Measurements from ENCODE around the gene TLE1.
"Not testable (repeated sequence)": the region's sequence is repeated elsewhere in the genome, so short reads cannot be mapped to it uniquely, and the experiment has no call there.

The TLE1 gene

DNA sequence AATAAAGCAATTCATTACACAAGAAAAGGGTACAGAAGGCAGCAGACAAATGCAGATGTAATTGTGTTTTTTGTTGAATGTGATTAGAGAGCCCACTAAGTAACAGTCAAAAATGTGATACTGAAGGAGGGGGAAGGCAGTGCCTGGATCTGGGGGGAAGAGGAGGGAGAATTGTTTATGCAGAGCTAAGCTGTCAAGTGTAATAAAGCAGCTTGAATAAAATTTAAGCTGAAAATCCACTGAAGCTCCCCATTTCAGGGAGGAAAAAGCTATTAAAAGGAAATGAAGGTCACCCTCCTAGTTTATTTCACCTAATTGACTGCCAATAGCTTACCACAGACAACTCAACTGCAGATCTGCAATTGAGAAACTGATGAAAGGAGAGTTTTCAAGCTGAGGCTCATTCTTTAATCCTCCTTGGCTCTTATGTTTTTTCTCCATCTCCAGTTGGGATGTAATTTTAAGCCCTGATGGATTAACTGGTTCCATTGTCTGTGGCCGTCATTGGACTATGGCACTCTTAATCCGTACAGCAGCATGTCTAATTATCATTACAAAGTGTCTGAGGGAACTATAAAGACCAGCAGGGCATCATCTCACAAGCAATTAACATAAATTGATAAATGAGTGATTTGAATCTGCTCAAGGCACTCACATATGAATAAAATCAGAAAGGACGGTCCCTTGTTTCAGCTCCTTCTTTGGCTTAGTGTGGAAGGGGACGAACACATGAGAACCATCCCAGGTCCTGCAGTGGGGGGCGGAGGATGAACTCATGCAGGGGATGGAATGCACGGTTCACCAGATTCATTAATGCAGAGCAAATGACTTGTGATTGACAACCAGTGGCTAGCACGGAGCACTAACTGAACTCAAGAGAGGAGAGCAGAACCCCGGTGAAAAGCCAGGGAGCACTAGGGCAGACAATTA, 38.5 kb downstream of the TLE1 start:
- DNase-seq = no peak

DNA sequence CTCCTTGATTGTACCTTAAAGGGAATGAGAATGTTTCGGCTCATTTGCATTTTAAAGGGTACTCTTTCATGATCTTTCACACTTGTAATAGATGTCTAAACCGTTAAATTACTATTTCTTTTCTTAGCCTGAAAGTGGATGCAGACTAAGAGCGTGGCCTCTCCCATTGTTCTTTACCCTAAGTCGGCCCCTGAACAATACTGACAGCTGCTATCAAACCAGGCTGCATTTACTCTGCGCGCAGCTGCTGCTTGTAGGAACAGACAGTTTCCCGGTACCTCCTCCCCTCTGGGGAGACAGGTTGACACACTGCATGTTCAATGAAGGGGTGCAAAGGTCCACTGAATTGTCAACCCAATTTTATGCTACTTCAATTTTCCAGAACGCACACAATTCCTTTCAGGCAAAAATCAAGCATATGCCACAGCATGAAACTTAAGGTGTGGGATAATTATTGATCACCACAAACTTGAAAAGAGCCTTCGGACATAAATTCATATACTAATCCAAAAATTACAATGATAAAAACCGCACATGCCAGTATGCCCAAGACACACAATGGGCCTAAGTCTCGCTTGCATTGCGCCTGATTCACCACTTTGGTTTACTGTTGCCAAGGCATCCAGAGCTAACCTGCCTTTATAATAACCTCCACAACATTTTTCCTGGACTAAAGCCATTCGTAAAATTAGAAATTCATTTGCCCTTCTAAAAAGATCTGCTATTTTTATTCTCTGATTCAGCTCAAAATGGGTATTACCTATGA, 39.7 kb downstream of the TLE1 start:
- DNase-seq = no peak

DNA sequence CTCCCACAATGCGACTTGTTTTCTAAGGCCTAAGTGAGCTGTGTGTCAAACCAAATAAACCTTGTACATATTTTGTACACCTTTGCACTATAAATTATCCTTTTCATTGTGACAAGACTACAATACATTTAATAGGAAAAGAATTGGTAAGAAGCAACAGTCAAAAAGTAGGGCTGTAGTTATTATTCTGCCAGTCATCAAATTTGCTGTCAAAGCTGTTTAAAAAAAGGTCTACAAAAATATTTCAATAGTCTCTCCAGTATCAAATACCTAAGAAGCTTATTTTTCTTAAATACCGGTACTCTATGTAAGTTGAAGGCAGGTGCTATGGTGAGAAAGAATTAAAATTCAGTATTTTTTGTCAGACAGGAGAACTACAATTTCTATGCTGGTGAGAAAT, 40.5 kb downstream of the TLE1 start:
- DNase-seq = no peak

DNA sequence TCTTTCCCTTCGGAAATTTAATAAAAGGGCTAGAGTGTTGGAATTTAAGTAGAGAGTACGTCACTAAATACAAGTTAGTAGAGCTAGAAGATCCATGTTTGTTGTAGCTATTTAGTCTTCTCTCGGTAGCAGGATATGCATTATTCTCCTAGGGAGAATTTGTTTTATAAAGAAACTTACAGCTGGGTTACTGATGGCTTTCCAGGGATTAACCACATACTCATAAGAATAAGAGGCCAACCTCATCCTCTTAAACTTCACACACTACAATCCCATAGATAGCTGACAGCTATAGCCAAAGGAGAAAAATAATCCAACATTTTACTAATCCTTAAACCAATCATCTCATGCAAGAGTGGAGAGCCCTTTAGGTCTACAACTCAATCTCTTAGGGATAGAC, 43.0 kb downstream of the TLE1 start:
- DNase-seq = no peak

DNA sequence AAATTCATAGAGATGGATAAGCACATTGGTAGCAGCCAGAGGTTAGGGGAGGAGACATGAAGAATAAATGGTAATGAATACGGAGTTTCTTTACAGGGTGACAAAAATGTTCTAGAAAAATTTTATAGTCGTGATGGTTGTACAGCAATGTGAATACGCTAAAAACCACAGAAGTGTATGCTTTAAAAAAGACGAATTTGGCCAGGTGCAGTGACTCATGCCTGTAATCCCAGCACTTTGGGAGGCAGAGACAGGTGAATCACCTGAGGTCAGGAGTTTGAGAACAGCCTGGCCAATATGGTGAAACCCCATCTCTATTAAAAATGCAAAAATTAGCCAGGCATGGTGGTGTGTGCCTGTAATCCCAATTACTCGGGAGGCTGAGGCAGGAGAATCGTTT, 44.8 kb downstream of the TLE1 start:
- not testable (repeated sequence) for DNase-seq

DNA sequence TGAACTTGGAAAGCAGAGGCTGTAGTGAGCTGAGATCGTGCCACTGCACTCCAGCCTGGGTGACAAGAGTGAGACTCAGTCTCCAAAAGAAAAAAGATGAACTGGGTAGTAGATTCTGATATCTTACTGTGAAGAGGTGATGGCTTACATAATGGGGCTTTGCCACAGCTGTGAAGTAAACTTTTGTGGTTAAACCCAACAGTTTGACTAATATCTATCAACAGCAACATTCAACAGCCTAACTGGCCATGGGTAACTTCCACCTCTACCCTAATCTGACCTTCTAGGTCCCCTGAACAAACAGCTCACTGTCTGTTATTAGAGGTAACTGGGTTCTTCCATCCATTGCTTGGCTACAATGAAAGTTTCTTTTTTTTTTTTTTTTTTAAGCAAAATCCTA, 52.1 kb downstream of the TLE1 start:
- DNase-seq = no peak

DNA sequence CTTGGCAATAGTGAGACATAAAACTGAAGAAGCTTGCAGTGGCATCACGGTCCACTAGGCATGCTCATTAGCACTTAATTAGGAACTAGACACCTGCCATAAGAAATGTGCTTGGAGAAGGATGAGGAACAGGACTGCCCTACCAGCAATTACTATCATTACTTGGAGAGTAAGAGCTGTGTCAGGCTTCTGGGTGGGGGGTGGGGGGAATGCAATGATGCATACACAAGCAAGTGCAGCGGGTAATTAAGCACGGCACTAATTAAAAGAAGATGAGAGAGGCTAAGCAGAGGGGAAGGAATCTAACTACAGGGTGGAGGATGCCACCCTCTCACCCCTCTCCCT, 53.1 kb downstream of the TLE1 start:
- DNase-seq = no peak

DNA sequence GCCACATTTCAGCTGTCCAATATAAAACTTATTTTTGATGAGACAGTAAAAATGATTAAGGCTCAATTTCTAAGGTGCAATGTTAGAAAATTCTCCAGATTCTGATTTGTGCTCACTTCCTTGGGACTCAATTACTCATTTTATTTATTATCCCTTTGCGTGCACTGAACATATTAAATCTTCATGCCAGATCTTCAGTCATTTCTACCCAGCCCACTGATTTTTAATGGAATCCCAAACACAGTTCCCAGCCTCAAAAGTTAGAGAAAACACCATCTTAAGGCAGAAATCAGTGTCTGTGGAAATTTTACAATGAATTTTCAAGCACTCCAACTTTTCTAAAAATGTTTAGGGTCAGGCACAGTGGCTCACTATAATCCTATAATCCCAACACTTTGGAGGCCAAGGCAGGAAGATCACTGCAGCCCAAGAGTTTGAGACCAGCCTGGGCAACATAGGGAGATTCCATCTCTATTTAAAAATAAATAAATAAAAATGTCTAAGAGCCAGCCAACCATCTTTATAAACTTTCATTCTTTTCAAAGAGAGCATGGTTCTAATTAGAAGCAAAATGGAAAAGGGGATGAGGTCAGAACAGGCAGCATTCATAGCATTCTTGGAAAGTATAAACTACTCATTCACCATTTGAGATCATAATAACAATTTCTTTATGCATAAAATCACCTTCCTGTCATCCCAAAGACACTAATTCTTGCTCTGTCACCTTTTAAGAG, 53.7 kb downstream of the TLE1 start:
- DNase-seq = no peak

DNA sequence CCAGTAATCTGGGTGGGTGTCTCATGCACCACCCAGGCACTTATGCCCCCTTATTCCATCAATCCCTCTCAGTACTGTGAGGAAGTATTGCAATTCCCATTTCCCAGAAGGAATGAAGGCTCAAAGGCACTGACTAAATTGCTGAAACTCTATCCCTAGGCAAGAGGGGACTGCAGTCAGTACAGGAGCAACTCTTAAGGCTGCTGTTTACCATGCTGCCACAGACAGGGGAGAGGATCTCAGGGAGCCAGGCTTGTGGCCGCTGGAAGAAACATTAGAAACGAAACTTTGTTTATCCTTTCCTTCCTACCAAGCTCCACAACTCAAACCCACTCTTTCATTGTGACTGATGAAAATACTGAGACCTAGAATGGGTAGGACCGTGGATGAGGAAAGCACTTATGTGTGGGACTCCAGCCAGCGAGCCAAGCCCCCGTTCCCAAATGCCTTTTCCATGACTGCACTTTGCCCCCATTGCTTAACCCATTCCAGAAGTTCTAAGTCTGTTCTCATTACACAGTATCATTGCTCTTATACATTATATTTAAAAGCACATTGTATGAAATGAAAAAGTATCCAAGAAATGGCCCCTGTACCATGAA, 54.3 kb downstream of the TLE1 start:
- no peak for DNase-seq

DNA sequence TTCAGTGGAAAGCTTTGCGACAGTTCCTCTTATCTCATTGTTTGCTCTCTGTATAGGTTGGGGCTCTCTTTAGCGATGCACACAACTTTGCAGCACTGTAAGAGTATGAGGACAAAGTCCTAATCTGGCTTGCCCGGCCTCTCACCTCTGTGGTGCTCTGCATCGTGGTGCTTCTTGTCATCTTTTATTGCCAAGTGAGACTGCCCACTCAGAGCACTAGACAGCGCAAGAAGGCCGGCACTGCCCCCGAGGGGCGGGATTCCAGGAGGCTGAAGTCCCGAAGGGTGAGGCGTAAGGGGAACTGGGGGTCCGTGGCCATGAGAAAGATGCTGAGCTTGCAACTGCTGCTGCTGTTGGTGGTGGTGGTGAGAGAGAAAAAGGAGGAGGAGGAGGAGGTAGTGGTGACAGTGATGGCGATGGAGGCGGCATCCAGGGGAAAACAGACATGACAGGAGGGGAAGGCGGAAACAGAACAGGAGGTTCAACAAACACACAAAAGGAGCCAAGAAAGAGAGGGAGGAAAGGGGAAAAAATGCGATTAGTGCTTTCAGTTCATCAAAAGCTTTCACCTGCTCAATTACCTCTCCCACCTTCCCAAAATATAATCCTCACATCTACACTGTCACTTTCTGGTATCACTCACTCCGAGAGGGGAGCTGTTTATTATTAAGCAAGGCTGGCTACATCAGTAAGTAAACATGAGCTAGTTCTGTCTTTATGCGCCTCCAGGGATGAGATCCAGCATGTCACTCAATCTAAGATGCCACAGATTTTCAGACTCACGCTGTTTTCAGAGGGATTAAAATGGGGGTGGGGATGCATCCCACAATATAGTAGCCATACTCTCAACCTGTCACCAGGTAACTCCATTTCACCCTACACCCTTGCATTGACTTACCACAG, 55.1 kb downstream of the TLE1 start:
- DNase-seq = no peak

DNA sequence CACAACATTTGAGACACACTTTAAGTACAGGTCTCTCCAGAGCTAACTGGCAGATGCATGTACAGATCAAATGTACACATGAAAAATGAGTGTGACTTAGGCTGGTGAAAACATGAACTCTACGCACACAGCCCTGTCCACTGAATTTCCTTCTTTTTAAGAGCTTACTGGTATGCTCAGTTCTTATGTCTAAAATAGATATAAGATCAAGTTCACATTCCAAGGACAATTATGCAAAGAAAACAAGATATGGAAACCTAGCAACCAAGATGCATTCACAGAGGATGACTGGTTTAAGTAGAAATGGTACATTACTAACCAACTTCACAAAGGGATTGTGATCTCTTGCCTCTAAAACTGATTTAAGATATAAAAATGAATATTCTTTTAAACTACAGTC, 56.7 kb downstream of the TLE1 start:
- DNase-seq = no peak

DNA sequence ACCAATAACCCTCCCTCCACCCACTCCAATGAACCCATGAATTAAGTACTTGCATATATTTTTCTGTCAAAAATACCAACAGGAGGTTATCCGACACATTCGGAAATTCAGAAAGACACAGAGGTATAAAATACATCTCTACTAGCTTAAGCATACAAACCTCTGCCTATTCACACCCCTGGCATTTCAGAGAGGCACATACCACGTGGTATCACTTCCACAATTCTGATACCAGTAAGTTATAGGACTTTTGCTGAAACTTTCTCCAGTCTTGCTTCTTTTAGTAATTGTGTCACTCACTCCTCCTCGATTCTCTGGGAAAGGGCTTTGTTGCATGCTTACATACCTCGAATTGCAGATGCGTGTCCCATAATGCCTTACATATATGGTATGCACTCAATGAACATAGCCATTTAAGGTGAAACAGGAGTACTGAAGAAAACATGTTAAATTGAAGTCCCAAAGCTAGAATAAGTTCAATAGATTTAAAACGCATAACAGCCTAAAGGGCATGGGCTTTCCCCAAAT, 58.1 kb downstream of the TLE1 start:
- DNase-seq = no peak

DNA sequence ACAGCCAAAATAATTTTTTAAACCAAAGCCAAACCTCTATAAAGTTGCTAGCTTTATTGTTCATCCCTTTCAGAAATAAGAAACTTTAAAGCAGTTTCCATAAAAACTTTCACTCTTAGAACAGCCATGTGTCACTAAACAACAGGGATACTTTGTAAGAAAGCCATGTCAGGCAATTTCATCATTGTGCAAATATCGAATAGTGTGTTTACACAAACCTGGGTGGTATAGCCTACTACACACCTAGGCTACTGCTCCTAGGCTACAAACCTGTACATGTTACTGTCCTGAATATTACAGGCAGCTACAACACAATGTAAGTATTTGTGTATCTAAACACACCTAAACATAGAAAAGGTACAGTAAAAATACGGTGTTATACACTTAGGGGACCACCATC, 59.9 kb downstream of the TLE1 start:
- no peak for DNase-seq

DNA sequence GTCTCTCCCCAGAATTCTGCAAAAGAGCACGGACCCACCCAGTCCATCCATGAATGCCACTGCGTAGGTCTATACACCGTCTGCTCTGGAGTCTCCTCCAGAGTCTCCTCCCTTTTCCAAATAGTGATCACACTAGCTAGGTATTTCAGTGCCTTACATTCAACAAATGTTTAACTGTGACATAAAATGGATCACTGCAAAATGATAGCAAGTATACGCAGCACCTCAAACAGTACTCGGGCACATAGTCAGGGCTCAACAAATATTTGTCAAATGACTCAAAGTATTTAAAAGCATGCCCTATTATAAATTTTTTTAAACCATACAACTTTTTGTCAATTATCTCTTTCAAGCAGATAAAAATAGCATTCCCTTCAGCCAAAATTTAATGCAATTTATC, 60.5 kb downstream of the TLE1 start:
- DNase-seq = no peak

DNA sequence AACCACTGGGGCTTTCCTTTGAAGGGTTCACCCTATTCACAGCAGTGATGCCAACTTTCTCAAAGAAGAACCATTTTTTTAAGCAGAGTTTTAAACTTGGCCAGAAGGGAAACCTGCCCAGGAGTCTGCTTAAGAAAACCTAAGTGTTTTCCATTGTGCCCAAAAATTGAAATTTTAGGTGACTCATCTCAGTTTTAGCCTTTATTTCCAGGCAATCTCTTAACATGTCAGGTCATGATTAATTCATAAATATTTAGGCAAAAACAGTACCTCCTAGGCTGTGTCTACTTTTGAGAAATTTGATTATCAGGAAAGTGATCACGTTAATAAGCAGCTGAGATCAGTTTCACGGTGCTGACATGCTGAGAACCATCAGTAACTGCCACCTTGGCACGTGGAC, 61.9 kb downstream of the TLE1 start:
- no peak for DNase-seq

DNA sequence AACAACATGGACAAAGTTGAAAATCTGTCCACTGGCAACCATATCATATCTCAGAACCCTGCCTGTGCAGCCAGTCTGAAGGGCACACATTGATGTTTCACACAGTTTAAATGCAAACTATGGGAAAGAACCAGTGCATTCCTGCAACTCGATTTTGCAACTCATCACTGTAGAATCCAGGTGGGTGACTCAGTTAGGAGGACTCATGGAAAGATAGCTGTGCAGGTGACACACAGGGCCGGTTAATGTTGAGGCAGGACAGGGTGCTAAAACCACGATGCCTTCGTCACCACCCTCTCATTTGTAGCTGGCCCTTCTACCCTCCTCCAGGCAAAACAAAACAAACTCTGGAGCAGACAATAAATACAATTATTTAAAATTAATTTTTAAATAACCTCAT, 62.8 kb downstream of the TLE1 start:
- DNase-seq = no peak

DNA sequence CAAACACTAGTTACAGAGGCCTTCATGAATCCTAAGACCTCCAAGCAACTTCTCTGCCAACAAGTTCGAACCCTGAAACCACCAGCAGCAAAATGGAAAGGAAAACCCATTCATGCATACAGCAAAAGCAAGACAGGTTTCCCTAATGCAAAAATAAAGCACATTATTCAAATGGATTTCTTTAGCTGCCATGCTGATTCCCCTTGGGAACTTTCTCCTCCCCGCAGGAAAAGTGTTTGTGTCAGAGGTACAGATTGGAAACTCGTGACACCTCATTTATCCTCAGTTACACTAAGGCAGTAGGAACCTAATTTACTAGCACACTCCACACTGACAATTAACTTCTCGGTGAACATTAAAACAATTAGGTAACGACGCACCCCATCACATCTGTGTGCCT, 63.4 kb downstream of the TLE1 start:
- no peak for DNase-seq

DNA sequence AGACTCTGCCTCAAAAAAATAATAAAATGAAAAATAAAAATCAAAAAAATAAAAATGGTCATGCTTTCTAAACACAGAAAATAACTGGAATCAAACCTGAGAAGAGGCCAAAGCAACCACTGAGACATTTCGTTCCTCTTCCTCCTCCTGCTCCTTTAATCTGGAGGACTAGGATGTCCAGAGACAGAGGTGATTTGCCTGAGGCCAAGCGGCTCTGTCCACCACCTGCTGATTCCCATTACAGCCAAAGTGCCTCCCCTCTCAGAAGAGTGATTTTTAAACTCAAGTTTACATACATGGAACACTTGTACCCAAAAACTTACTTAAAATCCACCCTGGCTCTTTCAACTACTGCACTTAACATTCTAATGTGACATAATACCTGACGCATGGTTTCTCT, 65.6 kb downstream of the TLE1 start:
- DNase-seq = no peak

DNA sequence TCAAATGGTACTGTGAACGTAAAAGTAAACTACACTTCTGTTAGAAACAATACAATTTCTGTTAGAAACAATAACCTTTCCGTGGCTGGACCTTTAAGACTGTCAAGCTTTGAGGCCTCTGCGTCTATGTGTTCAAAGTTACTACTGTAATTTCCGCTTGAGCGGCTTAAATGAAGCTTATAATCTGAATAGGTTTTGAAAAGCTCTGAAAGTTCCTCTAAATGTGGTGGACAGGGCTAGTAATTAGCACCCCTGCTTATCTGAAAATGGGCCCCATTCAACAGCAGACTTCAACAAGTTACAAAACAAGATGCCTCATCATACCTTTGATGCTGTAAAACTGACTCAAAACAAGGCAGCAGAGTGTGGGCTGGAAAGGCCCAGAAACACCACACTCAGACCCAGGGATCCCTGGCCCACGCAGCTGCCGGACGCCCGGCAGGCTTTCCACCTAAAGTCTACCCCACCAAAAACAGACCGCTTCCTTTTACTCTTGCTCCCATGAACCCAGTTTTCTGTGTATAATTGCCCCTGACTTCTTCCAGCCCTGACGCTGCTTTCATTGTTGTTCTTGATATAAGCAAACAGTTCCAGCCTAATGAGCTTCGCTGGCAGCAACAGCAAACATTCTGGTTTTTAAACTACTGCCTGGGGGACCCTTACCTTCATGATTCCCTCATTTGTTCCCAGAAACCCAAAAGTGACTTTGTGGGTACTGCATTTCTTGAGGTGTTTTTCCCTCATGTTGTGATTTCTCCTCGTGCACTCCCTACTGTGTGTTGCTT, 66.7 kb downstream of the TLE1 start:
- DNase-seq = no peak

DNA sequence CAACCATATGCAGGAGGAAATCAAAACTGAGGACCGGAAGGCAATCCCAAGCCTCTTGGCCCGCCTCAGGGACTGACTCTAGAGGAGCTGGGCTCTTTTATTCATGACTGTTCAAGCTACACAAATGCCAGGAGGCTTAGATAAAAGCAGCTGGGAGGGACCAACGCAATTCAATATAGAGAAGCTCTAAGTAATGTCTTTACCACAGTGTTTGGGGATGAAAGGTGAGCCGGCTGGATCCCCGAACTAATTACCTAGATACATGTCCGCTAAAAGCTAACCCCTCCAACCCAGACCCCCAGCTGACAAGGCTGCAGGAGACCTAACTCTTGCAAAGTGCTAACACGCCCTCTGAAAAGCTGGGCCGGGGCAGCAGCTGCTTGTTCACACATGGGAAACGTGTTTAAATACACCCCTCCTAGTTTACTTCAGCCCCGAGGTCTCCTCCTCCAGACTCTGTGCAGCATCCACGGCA, 67.5 kb downstream of the TLE1 start:
- no peak for DNase-seq

DNA sequence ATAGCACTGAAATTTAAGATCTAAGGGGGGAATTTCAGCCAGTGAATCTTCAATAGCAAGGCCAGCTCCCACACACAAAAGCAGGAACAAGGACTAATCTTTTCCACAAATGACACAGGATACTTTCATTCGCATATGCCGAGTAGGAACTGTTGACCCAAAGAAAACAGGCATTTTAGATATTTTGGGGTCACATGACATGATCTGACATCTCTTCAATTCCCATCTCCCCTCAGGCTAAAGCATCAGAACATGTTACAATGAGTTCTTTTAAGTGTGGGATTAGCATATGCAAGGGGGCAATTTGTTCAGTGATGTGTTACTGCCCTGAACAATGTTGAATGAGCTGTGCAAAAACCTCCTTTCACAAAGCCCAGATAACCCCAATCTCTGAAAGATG, 68.2 kb downstream of the TLE1 start:
- no peak for DNase-seq
